Heart left ventricle (tissue), 13 donors: ENCODE data around the gene ORC3.

Experiments used
- POLR2A ChIP-seq, 2 donors: fragments of 450-650 bp; IDR thresholded peaks; one replicate each; pipeline ENCODE4 v1.6.1; 2017; ENCODE audit warnings: antibody characterized with exemption in 2 of 2, mild to moderate bottlenecking in 2 of 2, moderate library complexity in 2 of 2
- TF ChIP-seq, protein P1 (sequence below), 12 donors: fragments of 200-600 bp; sonication (generic) in 4 of 12; IDR thresholded peaks; one replicate each; pipeline versions ENCODE4 v1.5.0 to v1.8.0; 2018 to 2022; ENCODE audit warnings: antibody characterized with exemption in 12 of 12, mild to moderate bottlenecking in 5 of 12
- donor health status: ischemic (EF 13 %, LVEDD 7.1; RV severe dilation, severe dysfunction).
- donor health status: DM: no; HTN: yes; CAD: no.
- donor health status: DM: no; HTN: no; CAD: no.
- donor health status: ischemic (EF 25% LVEDD 6.9; RV normal size, moderate dysfunction).
- donor health status: ischemic (EF 25% LVEDD 5.7; RV mildly dilated, moderate dysfunction).
- donor health status: ischemic (EF 35%, LVEDD 5.7; RV mildly dilated, moderate dysfunction).
- donor health status: nonischemic (EF 11% LVEDD 7.7; RV severe dilation, severe dysfunction).
- donor health status: DM: yes; HTN: yes; CAD: no.
- donor health status: PGD.
- donor health status: ischemic (EF 29% LVEDD 5.4; RV normal size, mild dysfunction).
- donor health status: nonischemic (EF 23%, LVEDD 6.1; RV moderate dilation, normal function).

DNA sequence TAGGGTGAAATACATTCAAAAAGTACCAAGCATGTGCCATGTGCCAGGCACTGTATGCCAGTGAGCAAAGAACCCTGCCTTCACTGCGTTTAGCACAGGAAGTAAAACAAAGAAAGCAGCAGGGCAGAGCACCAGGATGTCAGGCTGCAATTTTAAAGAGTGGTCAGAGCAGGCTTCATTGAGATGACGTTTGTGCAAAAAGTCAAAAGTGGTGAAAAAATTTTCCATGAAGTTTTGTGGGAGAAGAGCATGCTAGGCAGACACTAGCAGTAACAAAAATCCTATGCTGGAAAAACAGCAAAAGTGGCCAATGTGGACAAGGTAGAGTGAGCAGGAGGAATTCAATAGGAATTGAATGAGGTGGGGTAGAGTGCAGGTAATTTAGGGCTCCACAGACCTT is 80.8 kb downstream of the ORC3 start:
- TF ChIP-seq, protein P1, sequence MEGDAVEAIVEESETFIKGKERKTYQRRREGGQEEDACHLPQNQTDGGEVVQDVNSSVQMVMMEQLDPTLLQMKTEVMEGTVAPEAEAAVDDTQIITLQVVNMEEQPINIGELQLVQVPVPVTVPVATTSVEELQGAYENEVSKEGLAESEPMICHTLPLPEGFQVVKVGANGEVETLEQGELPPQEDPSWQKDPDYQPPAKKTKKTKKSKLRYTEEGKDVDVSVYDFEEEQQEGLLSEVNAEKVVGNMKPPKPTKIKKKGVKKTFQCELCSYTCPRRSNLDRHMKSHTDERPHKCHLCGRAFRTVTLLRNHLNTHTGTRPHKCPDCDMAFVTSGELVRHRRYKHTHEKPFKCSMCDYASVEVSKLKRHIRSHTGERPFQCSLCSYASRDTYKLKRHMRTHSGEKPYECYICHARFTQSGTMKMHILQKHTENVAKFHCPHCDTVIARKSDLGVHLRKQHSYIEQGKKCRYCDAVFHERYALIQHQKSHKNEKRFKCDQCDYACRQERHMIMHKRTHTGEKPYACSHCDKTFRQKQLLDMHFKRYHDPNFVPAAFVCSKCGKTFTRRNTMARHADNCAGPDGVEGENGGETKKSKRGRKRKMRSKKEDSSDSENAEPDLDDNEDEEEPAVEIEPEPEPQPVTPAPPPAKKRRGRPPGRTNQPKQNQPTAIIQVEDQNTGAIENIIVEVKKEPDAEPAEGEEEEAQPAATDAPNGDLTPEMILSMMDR (IDR thresholded peaks at IDR 0.05) = no peak
- no peak for TF ChIP-seq POLR2A (IDR thresholded peaks at IDR 0.05)
